GM23248 (cell line): Measurements from ENCODE around the gene DLAT. TPM values are rescaled to one million over a fixed set of nuclear protein-coding genes. Genes with fewer than 3 reads are reported as not detected.

Source experiments
- DNase-seq: peaks from one replicate; pipeline ENCODE4 v3.0.0-alpha.2; 2015
- H2AFZ ChIP-seq: fragments of 200-600 bp; sonication (generic); 2 replicates; pipeline ENCODE4 v1.6.1; 2016; ENCODE audit warnings: antibody characterized with exemption
- H3F3A ChIP-seq: fragments of 200-600 bp; sonication (generic); 2 replicates; pipeline ENCODE4 v1.6.1; 2016; ENCODE audit warnings: mild to moderate bottlenecking, antibody characterized with exemption, mixed run types; ENCODE audit not compliant: insufficient read depth
- H3K27ac ChIP-seq: fragments of 200-600 bp; sonication (generic); 2 replicates; pipeline ENCODE4 v1.5.1; 2016; ENCODE audit warnings: mild to moderate bottlenecking
- H3K27me3 ChIP-seq: fragments of 200-600 bp; sonication (generic); replicated peaks from 2 replicates; pipeline ENCODE4 v1.6.1; 2016; ENCODE audit warnings: mild to moderate bottlenecking; ENCODE audit not compliant: insufficient read depth
- H3K36me3 ChIP-seq: fragments of 200-600 bp; sonication (generic); 2 replicates; pipeline ENCODE4 v1.6.1; 2016; ENCODE audit warnings: low read depth, mild to moderate bottlenecking
- H3K4me1 ChIP-seq: fragments of 200-600 bp; sonication (generic); 2 replicates; pipeline ENCODE4 v1.6.1; 2016; ENCODE audit warnings: mild to moderate bottlenecking; ENCODE audit not compliant: insufficient read depth
- H3K4me2 ChIP-seq: fragments of 200-600 bp; sonication (generic); one replicate; pipeline ENCODE4 v1.6.1; 2016; ENCODE audit warnings: mild to moderate bottlenecking; ENCODE audit not compliant: unreplicated experiment
- H3K4me3 ChIP-seq: fragments of 200-600 bp; sonication (generic); 2 replicates; pipeline ENCODE4 v1.5.1; 2016; ENCODE audit warnings: mild to moderate bottlenecking
- H3K79me2 ChIP-seq: fragments of 200-600 bp; sonication (generic); 2 replicates; pipeline ENCODE4 v1.6.1; 2016; ENCODE audit warnings: mild to moderate bottlenecking; ENCODE audit not compliant: insufficient read depth
- H3K9ac ChIP-seq: fragments of 200-600 bp; sonication (generic); 2 replicates; pipeline ENCODE4 v1.6.1; 2016; ENCODE audit warnings: mild to moderate bottlenecking
- H3K9me2 ChIP-seq: fragments of 200-600 bp; sonication (generic); 2 replicates; pipeline ENCODE4 v1.6.1; 2016; ENCODE audit warnings: mixed run types, mild to moderate bottlenecking, moderate library complexity; ENCODE audit not compliant: insufficient read depth
- H3K9me3 ChIP-seq: fragments of 200-600 bp; sonication (generic); one replicate; pipeline ENCODE4 v1.6.1; 2017; ENCODE audit warnings: low read depth
- H4K20me1 ChIP-seq: fragments of 200-600 bp; sonication (generic); 2 replicates; pipeline ENCODE4 v1.6.0; 2016; ENCODE audit not compliant: insufficient read depth
- EZH2 ChIP-seq: fragments of 200-600 bp; sonication (generic); IDR thresholded peaks from 2 replicates; pipeline ENCODE4 v1.6.1; 2018; ENCODE audit warnings: antibody characterized with exemption, mild to moderate bottlenecking; ENCODE audit not compliant: insufficient read depth, poor library complexity, severe bottlenecking
- EZH2phosphoT487 ChIP-seq: fragments of 200-600 bp; sonication (generic); IDR thresholded peaks from 2 replicates; pipeline ENCODE4 v1.6.1; 2018; ENCODE audit warnings: antibody characterized with exemption, moderate library complexity, mild to moderate bottlenecking, low read depth; ENCODE audit not compliant: insufficient read depth
- WGBS, 2 experiments: methylation state at CpG; one replicate each; pipeline ENCODE4 v1.1.6; 2015 to 2017; ENCODE audit warnings: low lambda C conversion rate in 2 of 2, low coverage in 1 of 2; ENCODE audit errors: missing lambda C conversion rate in 2 of 2; 5-methylcytosine and 5-hydroxymethylcytosine counted together
- in situ Hi-C: fragments of 300-500 bp; cut with MboI; formaldehyde crosslinking; loops from 2 replicates; pipeline ENCODE4 v1.15.0; 2020
- polyA plus RNA-seq: library from polyadenylated mRNA; unstranded; fragments of >200 nt; fragmentation: Nextera tagmentation; extraction: Ambion mirVana; gene quantifications from 2 replicates; pipeline ENCODE4 v1.2.1, GENCODE V29; 2016
- total RNA-seq: library from RNA; depleted of rRNA; stranded (reverse); fragments of >200 nt; shearing (Covaris generic); gene quantifications from 2 replicates; pipeline ENCODE4 v1.2.3, GENCODE V29; 2014

DLAT gene
- total and polyA plus RNA-seq, 2 experiments from 2014 or later, result 32.3 to 33.4 TPM

GRCh38 chr11:112012874-112013273 lies 12.3 kb upstream of the DLAT start:
- Histone ChIP-seq H3K9ac (no peak overlapping the region), H3K36me3 (no peaks in the 10 kb centered on the region), H4K20me1 (no peaks in the 10 kb centered on the region), H3K4me3 (no peak overlapping the region), H3K27ac (no peak overlapping the region), H3K4me2 (no peak overlapping the region), H3K9me3 (no peaks in the 10 kb centered on the region), H2AFZ (no peak overlapping the region), H3K9me2 (no peaks in the 10 kb centered on the region), H3K79me2 (no peaks in the 10 kb centered on the region), H3K27me3 (no peaks in the 10 kb centered on the region), H3F3A (peaks cover 33% of the 10 kb centered on the region), H3K4me1 (peaks cover 24% of the 10 kb centered on the region)
- in situ Hi-C loops, result no loop called here
- WGBS, 2 experiments, result 79 to 81% methylated on average over 4 of the region's 4 CpGs
- TF ChIP-seq EZH2, result no peak
- no peak for TF ChIP-seq EZH2phosphoT487
- peak; percentile 39 for DNase-seq

- peaks cover 28% of the 10 kb centered on the region for H3K4me1 ChIP-seq
- WGBS, 2 experiments, result 89 to 95% methylated on average over 4 of the region's 4 CpGs
- H3K36me3 ChIP-seq, result peaks cover 3% of the 10 kb centered on the region; the same call in 1 of the 2 replicates
- no peak overlapping the region for H3K9ac ChIP-seq
- no peak overlapping the region for H3K4me2 ChIP-seq
- H3K27ac ChIP-seq, result no peak overlapping the region
- H2AFZ ChIP-seq, result no peak overlapping the region
- peaks cover 41% of the 10 kb centered on the region for H3F3A ChIP-seq
- TF ChIP-seq EZH2phosphoT487 (no peak), EZH2 (no peak)
- H3K9me2 ChIP-seq, result no peaks in the 10 kb centered on the region
- H3K9me3 ChIP-seq, result no peaks in the 10 kb centered on the region
- no peaks in the 10 kb centered on the region for H3K79me2 ChIP-seq
- H3K27me3 ChIP-seq, result no peaks in the 10 kb centered on the region
- in situ Hi-C loops, result no loop called here
- no peak overlapping the region for H3K4me3 ChIP-seq
- DNase-seq, result no peak
- no peaks in the 10 kb centered on the region for H4K20me1 ChIP-seq
Measured at GRCh38 chr11:112013497-112014164, 11.6 kb upstream of the DLAT start.

DNA sequence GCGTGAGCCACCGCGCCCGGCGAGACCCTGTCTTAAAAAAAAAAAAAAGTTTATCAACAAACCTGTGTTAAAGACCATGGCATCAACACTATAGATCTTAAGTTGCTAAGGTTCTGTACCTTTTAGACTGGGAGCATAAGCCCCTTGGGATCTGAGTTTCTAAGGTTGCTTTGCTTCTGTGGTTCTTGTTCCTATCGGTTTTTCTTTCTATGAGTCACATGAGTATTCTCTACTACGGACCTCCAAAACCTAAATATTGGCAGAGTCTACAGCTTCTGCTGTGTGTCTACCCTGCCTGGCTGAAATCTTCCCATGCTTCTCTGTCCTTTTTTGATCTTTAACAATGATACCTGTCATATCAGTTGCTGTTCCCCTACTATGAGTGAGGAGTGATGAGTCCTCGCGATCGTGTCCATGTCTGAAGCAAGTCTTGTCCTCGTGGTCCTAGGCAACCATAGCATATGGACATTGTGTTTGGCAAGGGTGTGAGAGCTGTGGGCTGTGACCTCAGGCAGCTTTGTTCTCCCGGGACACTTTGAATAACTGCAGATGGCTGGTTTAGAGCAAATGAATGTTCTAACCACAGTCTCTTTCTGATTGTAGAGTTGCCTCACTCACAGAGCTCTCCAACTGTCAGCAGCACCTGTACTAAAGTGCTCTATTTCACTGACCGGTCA lies 9.0 kb upstream of the DLAT start:
- Histone ChIP-seq H2AFZ (no peak overlapping the region), H3K27ac (peak overlapping the region; percentile 64; the same call in 1 of the 2 replicates), H3K4me2 (peak overlapping the region; percentile 58), H3K4me3 (no peak overlapping the region), H3K79me2 (no peaks in the 10 kb centered on the region), H3K36me3 (peaks cover 10% of the 10 kb centered on the region), H4K20me1 (no peaks in the 10 kb centered on the region), H3K9me2 (no peaks in the 10 kb centered on the region), H3F3A (peaks cover 36% of the 10 kb centered on the region), H3K4me1 (peaks cover 28% of the 10 kb centered on the region), H3K9me3 (no peaks in the 10 kb centered on the region), H3K9ac (no peak overlapping the region), H3K27me3 (no peaks in the 10 kb centered on the region)
- DNase-seq, result peak; percentile 37
- in situ Hi-C loops, result no loop called here
- TF ChIP-seq EZH2 (no peak), EZH2phosphoT487 (no peak)
- 79 to 81% methylated on average over 13 of the region's 13 CpGs for WGBS, 2 experiments

DNA sequence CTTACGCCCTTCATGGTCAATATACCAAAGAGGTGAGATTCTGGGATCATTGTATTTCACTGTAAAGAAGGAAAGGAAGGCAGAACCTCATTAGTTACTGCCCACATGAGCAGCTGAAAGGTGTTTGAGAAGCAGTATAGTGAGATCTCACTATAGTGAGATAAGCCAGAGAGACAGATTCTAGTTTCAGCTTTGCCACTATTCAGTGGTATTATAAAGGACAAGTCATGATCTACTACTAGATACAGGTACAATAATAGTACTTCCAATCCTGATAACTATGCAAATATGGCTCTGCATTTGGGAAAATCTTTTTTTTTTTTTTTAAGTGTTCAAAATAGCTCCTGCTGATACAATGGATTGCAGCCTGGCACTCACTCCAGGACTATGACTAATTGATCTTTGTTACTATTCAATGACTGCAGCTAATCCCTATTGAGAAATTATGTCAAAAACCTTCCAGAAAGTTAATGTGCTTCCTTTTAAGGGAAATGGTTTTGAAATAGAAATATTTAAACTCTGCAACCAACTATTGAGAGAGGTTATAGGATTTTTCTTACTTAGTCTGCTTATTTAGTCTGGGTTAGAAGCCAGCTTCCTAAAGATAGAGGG lies 8.3 kb upstream of the DLAT start:
- 100% methylated on average over 1 of the region's 1 CpG for WGBS, 2 experiments
- H3K9ac ChIP-seq, result no peak overlapping the region
- in situ Hi-C loops, result no loop called here
- DNase-seq, result peak; percentile 74
- H3K9me3 ChIP-seq, result no peaks in the 10 kb centered on the region
- no peak overlapping the region for H2AFZ ChIP-seq
- H3K27me3 ChIP-seq, result no peaks in the 10 kb centered on the region
- peaks cover 35% of the 10 kb centered on the region for H3F3A ChIP-seq
- TF ChIP-seq EZH2 (no peak), EZH2phosphoT487 (no peak)
- H3K9me2 ChIP-seq, result no peaks in the 10 kb centered on the region
- no peaks in the 10 kb centered on the region for H3K79me2 ChIP-seq
- H3K4me2 ChIP-seq, result peak overlapping the region; percentile 58
- H3K27ac ChIP-seq, result peak overlapping the region; percentile 64
- H3K36me3 ChIP-seq, result peaks cover 10% of the 10 kb centered on the region
- no peaks in the 10 kb centered on the region for H4K20me1 ChIP-seq
- peak overlapping the region; percentile 7; the same call in 1 of the 2 replicates for H3K4me3 ChIP-seq
- H3K4me1 ChIP-seq, result peaks cover 28% of the 10 kb centered on the region
